Endothelial cell of umbilical vein (primary cell): ENCODE measurements around the gene TNNT3. TPM values are rescaled to one million over a fixed set of nuclear protein-coding genes. Genes with fewer than 3 reads are reported as not detected.

ENCODE experiments used
- BruUV-seq: library from RNA; stranded (reverse); fragments of 400-500 nt; replicated peaks from 2 replicates; lab custom pipeline; 2021; lab: Mats Ljungman, UMichigan
- CTCF ChIA-PET: fragments of 300-600, 350-600 bp; sonication (Branson Sonifier 250); formaldehyde crosslinking; loops from one replicate; lab custom pipeline; 2021; ENCODE audit warnings: antibody characterized with exemption, inconsistent platforms; lab: Charles Lee
- POLR2A ChIA-PET: fragments of 300-600, 350-600 bp; sonication (Branson Sonifier 250); formaldehyde crosslinking; loops from one replicate; lab custom pipeline; 2021; ENCODE audit warnings: antibody characterized with exemption, inconsistent platforms; lab: Charles Lee
- DNase-seq: peaks from one replicate; pipeline ENCODE4 v3.0.0-alpha.2; 2011; ENCODE audit warnings: low read depth, low spot score
- FAIRE-seq: peaks from 2 replicates; lab custom pipeline; 2011; peaks lifted over from hg19 to GRCh38; lab: Jason Lieb, UNC
- H2AFZ ChIP-seq: 2 replicates; pipeline ENCODE4 v1.6.0; 2012; ENCODE audit warnings: low read depth, low read length, control low read depth, inconsistent platforms
- H3K27ac ChIP-seq: 2 replicates; pipeline ENCODE4 v1.5.1; 2011; ENCODE audit warnings: low read depth, mild to moderate bottlenecking, control low read depth, low read length, moderate library complexity; ENCODE audit not compliant: insufficient read depth
- H3K27me3 ChIP-seq, 2 experiments: 2 replicates each; pipeline versions ENCODE4 v1.6.0 to v1.6.1; 2011; ENCODE audit warnings: low read length in 2 of 2, mixed read lengths in 1 of 2; ENCODE audit not compliant: control insufficient read depth in 2 of 2, insufficient read depth in 2 of 2
- H3K36me3 ChIP-seq, 2 experiments: 2 replicates in 1 of 2; 3 replicates in 1 of 2; pipeline ENCODE4 v1.5.1; 2011; ENCODE audit warnings: low read length in 2 of 2, mild to moderate bottlenecking in 1 of 2, moderate library complexity in 1 of 2; ENCODE audit not compliant: control insufficient read depth in 2 of 2, insufficient read depth in 2 of 2; ENCODE audit errors: extremely low read depth in 1 of 2
- H3K4me1 ChIP-seq: 3 replicates; pipeline ENCODE4 v1.5.1; 2011; ENCODE audit warnings: mild to moderate bottlenecking, low read length; ENCODE audit not compliant: control insufficient read depth, insufficient read depth; ENCODE audit errors: extremely low read depth
- H3K4me2 ChIP-seq: 2 replicates; pipeline ENCODE4 v1.6.1; 2011; ENCODE audit warnings: low read length, control low read depth, mixed read lengths; ENCODE audit not compliant: insufficient read depth
- H3K4me3 ChIP-seq, 3 experiments: fragments of 200-600 bp in 1 of 3; sonication (generic), shearing (Covaris generic) in 1 of 3; replicated peaks in 1 of 3; 2 replicates each; pipeline ENCODE4 v1.5.1; 2011 to 2016; ENCODE audit warnings: control low read depth in 3 of 3, low read length in 3 of 3, mild to moderate bottlenecking in 2 of 3, inconsistent platforms in 1 of 3, low read depth in 1 of 3, moderate library complexity in 1 of 3; ENCODE audit not compliant: insufficient read depth in 1 of 3
- H3K79me2 ChIP-seq: 2 replicates; pipeline ENCODE4 v1.6.0; 2012; ENCODE audit warnings: low read length, inconsistent platforms; ENCODE audit not compliant: control insufficient read depth, insufficient read depth
- H3K9ac ChIP-seq: replicated peaks from 2 replicates; pipeline ENCODE3; 2011; ENCODE audit warnings: low read length, control low read depth; ENCODE audit not compliant: insufficient read depth; ENCODE audit errors: extremely low read depth
- H3K9me1 ChIP-seq: replicated peaks from 3 replicates; pipeline ENCODE4 v1.6.0; 2011; ENCODE audit warnings: mild to moderate bottlenecking, low read length; ENCODE audit not compliant: control insufficient read depth, insufficient read depth; ENCODE audit errors: extremely low read depth
- H3K9me3 ChIP-seq: replicated peaks from 2 replicates; pipeline ENCODE4 v1.5.1; 2012; ENCODE audit warnings: low read length, inconsistent platforms; ENCODE audit not compliant: control insufficient read depth, insufficient read depth
- H4K20me1 ChIP-seq: replicated peaks from 2 replicates; pipeline ENCODE3; 2011; ENCODE audit warnings: mild to moderate bottlenecking, low read length; ENCODE audit not compliant: control insufficient read depth, insufficient read depth; ENCODE audit errors: extremely low read depth
- CTCF ChIP-seq, 2 donors: IDR thresholded peaks; 1 replicate in 1 of 2; 2 replicates in 1 of 2; pipeline ENCODE4 v1.5.1; 2011; ENCODE audit warnings: low read length in 2 of 2, mild to moderate bottlenecking in 2 of 2, moderate library complexity in 2 of 2, control low read depth in 1 of 2, inconsistent platforms in 1 of 2, low read depth in 1 of 2; ENCODE audit not compliant: insufficient read depth in 1 of 2; ENCODE audit errors: extremely low read depth in 1 of 2
- EZH2 ChIP-seq: IDR thresholded peaks from 2 replicates; pipeline ENCODE4 v1.6.1; 2012; ENCODE audit warnings: borderline replicate concordance, low read depth, mild to moderate bottlenecking, moderate library complexity, low read length, inconsistent platforms; ENCODE audit not compliant: severe bottlenecking
- FOS ChIP-seq: IDR thresholded peaks from 2 replicates; pipeline ENCODE4 v1.6.1; 2011; ENCODE audit warnings: mild to moderate bottlenecking, low read length, moderate library complexity, borderline replicate concordance; ENCODE audit not compliant: insufficient read depth
- GATA2 ChIP-seq: IDR thresholded peaks from 2 replicates; pipeline ENCODE4 v1.7.0; 2011; ENCODE audit warnings: low read depth, mild to moderate bottlenecking, moderate library complexity, mixed read lengths, low read length; ENCODE audit not compliant: insufficient read length, insufficient read depth
- JUN ChIP-seq: IDR thresholded peaks from 2 replicates; pipeline ENCODE4 v1.6.1; 2011; ENCODE audit warnings: borderline replicate concordance, low read depth; ENCODE audit not compliant: insufficient read length, insufficient read depth
- MAX ChIP-seq: IDR thresholded peaks from 2 replicates; pipeline ENCODE4 v1.6.1; 2011; ENCODE audit not compliant: insufficient read depth, insufficient read length
- MYC ChIP-seq: IDR thresholded peaks from one replicate; pipeline ENCODE4 v1.6.1; 2011; ENCODE audit warnings: mild to moderate bottlenecking, low read depth, low read length
- POLR2A ChIP-seq: IDR thresholded peaks from 2 replicates; pipeline ENCODE4 v1.6.1; 2012; ENCODE audit warnings: low read depth, mild to moderate bottlenecking, control low read depth, low read length
- POLR2AphosphoS5 ChIP-seq: IDR thresholded peaks from 2 replicates; pipeline ENCODE4 v1.6.1; 2012; ENCODE audit warnings: low read depth, mild to moderate bottlenecking, control low read depth, low read length, moderate library complexity; ENCODE audit not compliant: insufficient read depth
- dilution Hi-C: fragments of 300-500 bp; cut with MboI; formaldehyde crosslinking; loops from one replicate; pipeline ENCODE4 v1.15.0; 2019; ENCODE audit warnings: low sequenced_read_pairs; ENCODE audit not compliant: extremely low pct_ligation_motif_present
- intact Hi-C: fragments of 100-400 bp; cut with micrococcal nuclease; formaldehyde crosslinking; loops from one replicate; pipeline ENCODE4 v1.10.0; 2022
- polyA plus RNA-seq, 4 experiments: library from polyadenylated mRNA; depleted of rRNA in 3 of 4; stranded (reverse) in 3 of 4; unstranded in 1 of 4; fragments of >200 nt; gene quantifications; 2 replicates each; pipeline versions ENCODE4 v1.2.1 to v1.2.3, GENCODE V29; 2011 to 2012; ENCODE audit warnings: missing spikeins in 1 of 4
- total RNA-seq: library from RNA; stranded (reverse); gene quantifications from 2 replicates; pipeline ENCODE4 v1.2.3, GENCODE V29; 2021

The TNNT3 gene
- total and polyA plus RNA-seq, 2 donors (not counting 3 experiments of a cell fraction or from before 2014, with no cell fraction given), result not detected

GRCh38 chr11:1916132-1916985 is 3.1 kb upstream of the TNNT3 start:
- Histone ChIP-seq H3K4me2 (no peak overlapping the region), H3K27ac (no peak overlapping the region), H3K27me3 (no peaks in the 10 kb centered on the region), H2AFZ (no peak overlapping the region), H3K79me2 (no peaks in the 10 kb centered on the region), H4K20me1 (no peaks in the 10 kb centered on the region), H3K4me3 (no peak overlapping the region), H3K9me1 (no peaks in the 10 kb centered on the region), H3K9me3 (no peaks in the 10 kb centered on the region), H3K36me3 (no peaks in the 10 kb centered on the region), H3K4me1 (no peaks in the 10 kb centered on the region), H3K9ac (no peak overlapping the region)
- TF ChIP-seq MYC, result no peak
- TF ChIP-seq POLR2AphosphoS5, result no peak
- no peak for TF ChIP-seq EZH2
- TF ChIP-seq CTCF (IDR thresholded peaks at IDR 0.05; ENCODE audit: extremely low read depth in 1 of 2, insufficient read depth in 1 of 2, low read depth in 1 of 2, low read length in 2 of 2), result no peak
- no peak for TF ChIP-seq JUN
- no peak for TF ChIP-seq MAX
- no peak for TF ChIP-seq GATA2
- no peak for TF ChIP-seq POLR2A
- no peak for TF ChIP-seq FOS
- no peak for DNase-seq
- dilution Hi-C loops, result no loop called here
- no peak for FAIRE-seq
- CTCF ChIA-PET, result interaction anchor here (1.0 to 2.1 kb wide), 2 partner anchors 25 to 34 kb away, joined by 4 to 10 read pairs; partner anchors contain the start of gene PRR33
- no TSS peak for BruUV-seq
- POLR2A ChIA-PET, result no interaction called here
- intact Hi-C loops, result no loop called here
